Head of caudate nucleus (tissue), 42 donors: ENCODE measurements around the gene BAZ2B.
"Not testable (repeated sequence)": the region's sequence is repeated elsewhere in the genome, so short reads cannot be mapped to it uniquely, and the experiment has no call there.

ENCODE experiments used
- DNase-seq, 42 donors: peaks; one replicate each; pipeline versions ENCODE4 v3.0.0 to v3.0.0-alpha.2; 2020 to 2021; ENCODE audit warnings: mixed read lengths in 7 of 42
- intact Hi-C: fragments of 100-400 bp; cut with DNase I; formaldehyde crosslinking; loops from one replicate; pipeline ENCODE4 v1.15.0; 2022

BAZ2B gene

GRCh38 chr2:159616286-159616701 lies at the start of gene BAZ2B:
Gene BAZ2B (minus strand): TSS chr2:159616548. CDS start chr2:159478719, 137,829 bp downstream.
- peak in 28 of 42 donors; percentile 21 to 77 (median 54) for DNase-seq
- intact Hi-C loops: loop anchor here (5.0 kb wide), 1 partner anchor 96 kb away; the partner anchor contains the start of gene MARCHF7

- DNase-seq: no peak
- intact Hi-C loops: no loop called here
These were observed 44.9 kb upstream of the BAZ2B start for GRCh38 chr2:159661286-159661685.

- DNase-seq: no peak
- intact Hi-C loops: no loop called here
These were observed 42.8 kb upstream of the BAZ2B start for GRCh38 chr2:159658881-159659873.

GRCh38 chr2:159653962-159654361 lies 37.6 kb upstream of the BAZ2B start:
- intact Hi-C loops: no loop called here
- DNase-seq: no peak

GRCh38 chr2:159651884-159652283 lies 35.5 kb upstream of the BAZ2B start:
- DNase-seq: no peak
- intact Hi-C loops: no loop called here

GRCh38 chr2:159650574-159650973 lies 34.2 kb upstream of the BAZ2B start:
- DNase-seq: no peak
- intact Hi-C loops: no loop called here

GRCh38 chr2:159648643-159649042 lies 32.3 kb upstream of the BAZ2B start:
- intact Hi-C loops: no loop called here
- DNase-seq: no peak

GRCh38 chr2:159647667-159648066 lies 31.3 kb upstream of the BAZ2B start:
- intact Hi-C loops: no loop called here

GRCh38 chr2:159640176-159640575 lies 23.8 kb upstream of the BAZ2B start:
- no peak for DNase-seq
- intact Hi-C loops: no loop called here

More at GRCh38 chr2:159647667-159648066, 31.3 kb upstream of the BAZ2B start:
- DNase-seq: no peak

- no peak for DNase-seq
- intact Hi-C loops: no loop called here
These were observed 23.4 kb upstream of the BAZ2B start for GRCh38 chr2:159639712-159640111.

GRCh38 chr2:159639071-159639470 lies 22.7 kb upstream of the BAZ2B start:
- intact Hi-C loops: no loop called here
- DNase-seq: no peak

- intact Hi-C loops: no loop called here
- DNase-seq: no peak
These were observed 21.7 kb upstream of the BAZ2B start for GRCh38 chr2:159637988-159638501.

- DNase-seq: no peak
- intact Hi-C loops: no loop called here
These were observed 20.9 kb upstream of the BAZ2B start for GRCh38 chr2:159637240-159637639.

- intact Hi-C loops: no loop called here
These were observed 18.9 kb upstream of the BAZ2B start for GRCh38 chr2:159635006-159635789.

GRCh38 chr2:159633219-159633618 lies 16.9 kb upstream of the BAZ2B start:
- DNase-seq: no peak
- intact Hi-C loops: no loop called here

More at GRCh38 chr2:159635006-159635789, 18.9 kb upstream of the BAZ2B start:
- no peak for DNase-seq

GRCh38 chr2:159625628-159626027 lies 9.3 kb upstream of the BAZ2B start:
- DNase-seq, intact Hi-C loops: not testable (repeated sequence)

GRCh38 chr2:159623436-159623835 lies 7.1 kb upstream of the BAZ2B start:
- intact Hi-C loops: no loop called here
- DNase-seq: no peak

GRCh38 chr2:159622966-159623365 lies 6.6 kb upstream of the BAZ2B start:
- intact Hi-C loops: no loop called here
- DNase-seq: no peak

GRCh38 chr2:159620796-159621195 lies 4.4 kb upstream of the BAZ2B start:
- DNase-seq: no peak
- intact Hi-C loops: no loop called here
